OCI-LY7 (cell line): ENCODE measurements around the gene BAIAP2L2. TPM values are rescaled to one million over a fixed set of nuclear protein-coding genes. Genes with fewer than 3 reads are reported as not detected.

Source experiments
- BruUV-seq: library from RNA; stranded (reverse); fragments of 400-500 nt; replicated peaks from 2 replicates; lab custom pipeline; 2021; lab: Mats Ljungman, UMichigan
- CTCF ChIA-PET: fragments of 300-600 bp; sonication (Branson Sonifier 250); formaldehyde crosslinking; loops from one replicate; lab custom pipeline; 2022; ENCODE audit warnings: antibody characterized with exemption; ENCODE audit not compliant: unreplicated experiment; lab: Charles Lee
- POLR2A ChIA-PET: fragments of 300-600 bp; sonication (Branson Sonifier 250); formaldehyde crosslinking; loops from one replicate; lab custom pipeline; 2022; ENCODE audit warnings: antibody characterized with exemption; lab: Charles Lee
- DNase-seq: peaks from one replicate; pipeline ENCODE4 v3.0.0-alpha.2; 2015; ENCODE audit warnings: low spot score
- H2AFZ ChIP-seq: fragments of 200-600 bp; sonication (generic), shearing (Covaris generic); 2 replicates; pipeline ENCODE4 v1.6.1; 2014; ENCODE audit warnings: mild to moderate bottlenecking, antibody characterized with exemption, low read length, moderate library complexity
- H3K27ac ChIP-seq: fragments of 200-600 bp; sonication (generic); 2 replicates; pipeline ENCODE4 v1.5.1; 2014; ENCODE audit warnings: mixed run types, low read depth, mild to moderate bottlenecking, moderate library complexity, low read length, inconsistent platforms; ENCODE audit not compliant: poor library complexity, severe bottlenecking
- H3K36me3 ChIP-seq: fragments of 200-600 bp; sonication (generic); 2 replicates; pipeline ENCODE4 v1.6.1; 2014; ENCODE audit warnings: mild to moderate bottlenecking, antibody characterized with exemption, low read length, moderate library complexity, mixed read lengths; ENCODE audit not compliant: insufficient read depth
- H3K4me1 ChIP-seq: fragments of 200-600 bp; sonication (generic); 2 replicates; pipeline ENCODE4 v1.5.1; 2014; ENCODE audit warnings: mild to moderate bottlenecking, low read length; ENCODE audit not compliant: insufficient read depth, poor library complexity, severe bottlenecking
- H3K4me2 ChIP-seq: fragments of 200-600 bp; sonication (generic); 2 replicates; pipeline ENCODE4 v1.6.1; 2014; ENCODE audit warnings: mild to moderate bottlenecking, low read length
- H3K4me3 ChIP-seq: fragments of 200-600 bp; sonication (generic); 2 replicates; pipeline ENCODE4 v1.5.1; 2014; ENCODE audit warnings: mild to moderate bottlenecking, low read depth, low read length; ENCODE audit not compliant: poor library complexity, severe bottlenecking
- H3K79me2 ChIP-seq: fragments of 200-600 bp; sonication (generic); 2 replicates; pipeline ENCODE4 v1.6.1; 2016; ENCODE audit warnings: low read depth, mild to moderate bottlenecking, low read length, moderate library complexity, mixed read lengths; ENCODE audit not compliant: insufficient read depth
- H3K9me2 ChIP-seq: fragments of 200-600 bp; sonication (generic); 2 replicates; pipeline ENCODE4 v1.6.1; 2016; ENCODE audit warnings: mild to moderate bottlenecking, low read length, mixed read lengths; ENCODE audit not compliant: insufficient read depth
- H3K9me3 ChIP-seq: fragments of 200-600 bp; sonication (generic); 2 replicates; pipeline ENCODE4 v1.6.1; 2014; ENCODE audit warnings: mild to moderate bottlenecking, mixed run types, low read length, mixed read lengths
- H4K20me1 ChIP-seq: fragments of 200-600 bp; sonication (generic); 2 replicates; pipeline ENCODE4 v1.6.1; 2014; ENCODE audit warnings: mild to moderate bottlenecking, antibody characterized with exemption, low read length, moderate library complexity, mixed read lengths; ENCODE audit not compliant: insufficient read depth
- CTCF ChIP-seq: fragments of 200-600 bp; sonication (generic); conservative IDR thresholded peaks from 2 replicates; pipeline ENCODE4 v1.5.1; 2014; ENCODE audit warnings: mild to moderate bottlenecking, antibody characterized with exemption, low read length, moderate library complexity, mixed read lengths
- EZH2phosphoT487 ChIP-seq: fragments of 200-600 bp; sonication (generic); IDR thresholded peaks from 2 replicates; pipeline ENCODE4 v1.6.1; 2018; ENCODE audit warnings: low read depth, borderline replicate concordance, mild to moderate bottlenecking, mixed run types, antibody characterized with exemption, low read length, moderate library complexity, mixed read lengths
- intact Hi-C: fragments of 100-400 bp; cut with micrococcal nuclease; formaldehyde crosslinking; loops from one replicate; pipeline ENCODE4 v1.10.0; 2022; ENCODE audit not compliant: unreplicated experiment
- total RNA-seq, 2 experiments: library from RNA; depleted of rRNA in 1 of 2; stranded (reverse); fragments of >200 nt in 1 of 2; shearing (Covaris generic) in 1 of 2; gene quantifications; 2 replicates each; pipeline ENCODE4 v1.2.3, GENCODE V29; 2014 to 2022

BAIAP2L2 gene
- total RNA-seq, 2 experiments from 2014 or later: 0.35 to 1.9 TPM

GRCh38 chr22:38081636-38081940 is 28.9 kb downstream of the BAIAP2L2 start:
- Histone ChIP-seq H3K27ac (no peak overlapping the region), H3K36me3 (no peaks in the 10 kb centered on the region), H3K9me3 (no peaks in the 10 kb centered on the region), H4K20me1 (no peaks in the 10 kb centered on the region), H3K4me3 (no peak overlapping the region), H3K79me2 (no peaks in the 10 kb centered on the region), H2AFZ (no peak overlapping the region), H3K4me2 (no peak overlapping the region), H3K4me1 (no peaks in the 10 kb centered on the region), H3K9me2 (no peaks in the 10 kb centered on the region)
- TF ChIP-seq EZH2phosphoT487 (no peak), CTCF (no peak)
- intact Hi-C loops: no loop called here
- CTCF ChIA-PET: no interaction called here
- no peak for DNase-seq
- POLR2A ChIA-PET: no interaction called here
- BruUV-seq: no TSS peak

- Histone ChIP-seq H3K4me1 (no peaks in the 10 kb centered on the region), H3K4me2 (no peak overlapping the region), H3K9me3 (no peaks in the 10 kb centered on the region), H2AFZ (no peak overlapping the region), H3K27ac (no peak overlapping the region), H3K9me2 (no peaks in the 10 kb centered on the region), H3K79me2 (no peaks in the 10 kb centered on the region), H3K4me3 (no peak overlapping the region), H4K20me1 (no peaks in the 10 kb centered on the region), H3K36me3 (no peaks in the 10 kb centered on the region)
- CTCF ChIA-PET: no interaction called here
- TF ChIP-seq CTCF (no peak), EZH2phosphoT487 (no peak)
- POLR2A ChIA-PET: no interaction called here
- BruUV-seq: no TSS peak
- DNase-seq: no peak
- intact Hi-C loops: no loop called here
Observed at GRCh38 chr22:38080850-38081635, 29.4 kb downstream of the BAIAP2L2 start.

- no peak for DNase-seq
- no peaks in the 10 kb centered on the region for H4K20me1 ChIP-seq
- no TSS peak for BruUV-seq
- no peak overlapping the region for H3K27ac ChIP-seq
- no peaks in the 10 kb centered on the region for H3K79me2 ChIP-seq
- POLR2A ChIA-PET: no interaction called here
- H3K9me2 ChIP-seq: no peaks in the 10 kb centered on the region
- H3K9me3 ChIP-seq: no peaks in the 10 kb centered on the region
- H3K36me3 ChIP-seq: no peaks in the 10 kb centered on the region
- no peak overlapping the region for H3K4me3 ChIP-seq
- intact Hi-C loops: no loop called here
- no peak overlapping the region for H3K4me2 ChIP-seq
- no peaks in the 10 kb centered on the region for H3K4me1 ChIP-seq
- H2AFZ ChIP-seq: no peak overlapping the region
- no peak for TF ChIP-seq CTCF
- TF ChIP-seq EZH2phosphoT487: no peak
- CTCF ChIA-PET: no interaction called here
Observed at GRCh38 chr22:38080474-38080849, 30.0 kb downstream of the BAIAP2L2 start.
